ENCODE data around the gene MEIOSIN. TPM values are rescaled to one million over a fixed set of nuclear protein-coding genes. Genes with fewer than 3 reads are reported as not detected.
"Not testable (repeated sequence)": the region's sequence is repeated elsewhere in the genome, so short reads cannot be mapped to it uniquely, and the experiment has no call there.

Gene MEIOSIN
- total and polyA plus RNA-seq, 4 experiments from 2014 or later, result not detected

GRCh38 chr19:45720065-45720464 is 13.2 kb upstream of the MEIOSIN start:
- CTCF ChIA-PET (ENCODE audit: partially characterized antibody), result interaction anchor here (1.3 kb wide), 1 partner anchor 27 kb away, joined by 3 read pairs; the partner anchor contains the start of gene QPCTL
- POLR2A ChIA-PET (ENCODE audit: partially characterized antibody); DNase-seq; H3K27me3 Mint-ChIP-seq; H3K4me3 Mint-ChIP-seq; H3K4me3 ChIP-seq (ENCODE audit: low read length in 2 of 2); H3K9me3 ChIP-seq (ENCODE audit: control insufficient read depth in 1 of 2, low read length in 2 of 2); H3K36me3 ChIP-seq (ENCODE audit: insufficient read depth, low read length); H3K9me3 Mint-ChIP-seq; H3K27ac ChIP-seq (ENCODE audit: low read depth, low read length); intact Hi-C loops (cut with micrococcal nuclease); H3K27me3 ChIP-seq (ENCODE audit: insufficient read depth, low read length): not testable (repeated sequence)
- Mint-ChIP-seq H3K36me3 (peaks cover 14 to 35% of the 10 kb centered on the region in 2 donors), H3K4me1 (peaks cover 32 to 55% (median 41%) of the 10 kb centered on the region in 4 donors), H3K27ac (peak overlapping the region in 2 of 7 donors; percentile 43 to 86)
- peaks cover 27% of the 10 kb centered on the region for H3K4me1 ChIP-seq (ENCODE audit: insufficient read depth, low read length)

- Mint-ChIP-seq H3K4me1 (peaks cover 19 to 59% (median 34%) of the 10 kb centered on the region in 4 donors), H3K27ac (peak overlapping the region in 1 of 7 donors; percentile 56), H3K36me3 (peaks cover 8 to 12% of the 10 kb centered on the region in 2 donors), H3K4me3 (peak overlapping the region in 3 of 8 donors; percentile 20 to 48 (median 36))
- intact Hi-C loops (cut with micrococcal nuclease); H3K9me3 ChIP-seq (ENCODE audit: control insufficient read depth in 1 of 2, low read length in 2 of 2); H3K36me3 ChIP-seq (ENCODE audit: insufficient read depth, low read length); POLR2A ChIA-PET (ENCODE audit: partially characterized antibody); H3K9me3 Mint-ChIP-seq; H3K27ac ChIP-seq (ENCODE audit: low read depth, low read length); H3K4me3 ChIP-seq (ENCODE audit: low read length in 2 of 2); DNase-seq; H3K27me3 Mint-ChIP-seq; H3K27me3 ChIP-seq (ENCODE audit: insufficient read depth, low read length): not testable (repeated sequence)
- CTCF ChIA-PET (ENCODE audit: partially characterized antibody), result interaction anchor here (1.8 kb wide), 1 partner anchor 12 kb away, joined by 10 read pairs; no protein-coding TSS in a partner anchor
- peaks cover 35% of the 10 kb centered on the region for H3K4me1 ChIP-seq (ENCODE audit: insufficient read depth, low read length)
Measured at GRCh38 chr19:45728683-45729082, 4.6 kb upstream of the MEIOSIN start.

GRCh38 chr19:45729800-45730290 is 3.4 kb upstream of the MEIOSIN start:
- Mint-ChIP-seq H3K27ac (peak overlapping the region; percentile 83 to 96 (median 94)), H3K27me3 (no peaks in the 10 kb centered on the region), H3K4me3 (peak overlapping the region; percentile 89 to 100 (median 93)), H3K9me3 (no peaks in the 10 kb centered on the region), H3K36me3 (peaks cover 4 to 6% of the 10 kb centered on the region in 2 donors), H3K4me1 (peaks cover 16 to 51% (median 30%) of the 10 kb centered on the region in 4 donors)
- Histone ChIP-seq H3K36me3 (ENCODE audit: insufficient read depth, low read length) (no peaks in the 10 kb centered on the region), H3K4me1 (ENCODE audit: insufficient read depth, low read length) (peaks cover 35% of the 10 kb centered on the region), H3K4me3 (ENCODE audit: low read length in 2 of 2) (peak overlapping the region; percentile 68 to 97), H3K27ac (ENCODE audit: low read depth, low read length) (peak overlapping the region; percentile 89), H3K9me3 (ENCODE audit: control insufficient read depth in 1 of 2, low read length in 2 of 2) (no peaks in the 10 kb centered on the region), H3K27me3 (ENCODE audit: insufficient read depth, low read length) (no peaks in the 10 kb centered on the region)
- DNase-seq, result no peak
- CTCF ChIA-PET (ENCODE audit: partially characterized antibody), result interaction anchor here (1.0 to 2.4 kb wide), 6 partner anchors 13 to 245 kb away, joined by 3 to 14 read pairs (median 7); partner anchors contain the start of genes QPCTL, SIX5 and SNRPD2
- intact Hi-C loops (cut with micrococcal nuclease), result loop anchor here (1.0 to 5.0 kb wide), 5 partner anchors 13 to 638 kb away; partner anchors contain the start of genes PPP1R37, QPCTL, SIX5 and SYMPK
- POLR2A ChIA-PET (ENCODE audit: partially characterized antibody), result interaction anchor here (0.6 to 2.9 kb wide), 7 partner anchors 13 to 134 kb away, joined by 3 to 55 read pairs (median 4); partner anchors contain the start of genes QPCTL, SIX5 and SNRPD2

- H3K27ac ChIP-seq (ENCODE audit: low read depth, low read length), result peak within 1 kb of the TSS; percentile 89
- ChIA-PET CTCF (ENCODE audit: partially characterized antibody) (interaction anchor here (1.0 to 2.4 kb wide), 7 partner anchors 14 to 245 kb away, joined by 3 to 14 read pairs (median 7); partner anchors contain the start of genes QPCTL, SIX5 and SNRPD2), POLR2A (ENCODE audit: partially characterized antibody) (interaction anchor here (0.6 to 2.9 kb wide), 13 partner anchors 10 to 1545 kb away, joined by 3 to 55 read pairs (median 4); partner anchors contain the start of genes IRF2BP1, OPA3, PPP1R37 and QPCTL)
- H3K4me3 Mint-ChIP-seq, result peak within 1 kb of the TSS; percentile 89 to 100 (median 93)
- intact Hi-C loops (cut with micrococcal nuclease), result loop anchor here (1.0 to 5.0 kb wide), 5 partner anchors 13 to 638 kb away; partner anchors contain the start of genes PPP1R37, QPCTL, SIX5 and SYMPK
- H3K4me1 Mint-ChIP-seq, result peaks cover 16 to 51% (median 30%) of the 10 kb centered on the region in 4 donors
- peaks cover 35% of the 10 kb centered on the region for H3K4me1 ChIP-seq (ENCODE audit: insufficient read depth, low read length)
- H3K36me3 ChIP-seq (ENCODE audit: insufficient read depth, low read length), result no peaks in the 10 kb centered on the region
- H3K27me3 Mint-ChIP-seq, result no peaks in the 10 kb centered on the region
- peak within 1 kb of the TSS; percentile 83 to 96 (median 94) for H3K27ac Mint-ChIP-seq
- H3K9me3 Mint-ChIP-seq, result no peaks in the 10 kb centered on the region
- H3K27me3 ChIP-seq (ENCODE audit: insufficient read depth, low read length), result no peaks in the 10 kb centered on the region
- DNase-seq, result peak; percentile 90 to 97 (median 92)
- peak within 1 kb of the TSS; percentile 68 to 97 for H3K4me3 ChIP-seq (ENCODE audit: low read length in 2 of 2)
- H3K9me3 ChIP-seq (ENCODE audit: control insufficient read depth in 1 of 2, low read length in 2 of 2), result no peaks in the 10 kb centered on the region
- H3K36me3 Mint-ChIP-seq, result peaks cover 4 to 6% of the 10 kb centered on the region in 2 donors
Measured at GRCh38 chr19:45730368-45731288, 2.6 kb upstream of the MEIOSIN start, which contains the start of gene FBXO46. FBXO46 (minus strand) TSS chr19:45730896; CDS start chr19:45713495, 17,401 bp downstream.

GRCh38 chr19:45739498-45740439 is 6.5 kb downstream of the MEIOSIN start:
- Histone ChIP-seq H3K4me3 (ENCODE audit: low read length in 2 of 2) (no peak overlapping the region), H3K27ac (ENCODE audit: low read depth, low read length) (no peak overlapping the region), H3K27me3 (ENCODE audit: insufficient read depth, low read length) (no peaks in the 10 kb centered on the region), H3K9me3 (ENCODE audit: control insufficient read depth in 1 of 2, low read length in 2 of 2) (no peaks in the 10 kb centered on the region), H3K36me3 (ENCODE audit: insufficient read depth, low read length) (no peaks in the 10 kb centered on the region), H3K4me1 (ENCODE audit: insufficient read depth, low read length) (no peaks in the 10 kb centered on the region)
- H3K36me3 Mint-ChIP-seq, result no peaks in the 10 kb centered on the region
- H3K27ac Mint-ChIP-seq, result peak overlapping the region in 1 of 7 donors; percentile 31
- no peaks in the 10 kb centered on the region for H3K4me1 Mint-ChIP-seq
- ChIA-PET POLR2A (ENCODE audit: partially characterized antibody) (interaction anchor here (0.6 kb wide), 1 partner anchor 32 kb away, joined by 3 read pairs; no protein-coding TSS in a partner anchor), CTCF (ENCODE audit: partially characterized antibody) (no interaction called here)
- no peak for DNase-seq
- peaks cover 7 to 8% of the 10 kb centered on the region in 2 donors for H3K27me3 Mint-ChIP-seq
- intact Hi-C loops (cut with micrococcal nuclease), result no loop called here
- no peak overlapping the region for H3K4me3 Mint-ChIP-seq
- H3K9me3 Mint-ChIP-seq, result no peaks in the 10 kb centered on the region

GRCh38 chr19:45742969-45743368 is 9.7 kb downstream of the MEIOSIN start:
- Mint-ChIP-seq H3K27ac (no peak overlapping the region), H3K27me3 (peaks cover 10 to 12% of the 10 kb centered on the region in 2 donors), H3K4me3 (no peak overlapping the region), H3K9me3 (no peaks in the 10 kb centered on the region), H3K4me1 (no peaks in the 10 kb centered on the region), H3K36me3 (no peaks in the 10 kb centered on the region)
- Histone ChIP-seq H3K4me1 (ENCODE audit: insufficient read depth, low read length) (no peaks in the 10 kb centered on the region), H3K36me3 (ENCODE audit: insufficient read depth, low read length) (no peaks in the 10 kb centered on the region), H3K27ac (ENCODE audit: low read depth, low read length) (no peak overlapping the region), H3K9me3 (ENCODE audit: control insufficient read depth in 1 of 2, low read length in 2 of 2) (no peaks in the 10 kb centered on the region), H3K27me3 (ENCODE audit: insufficient read depth, low read length) (no peaks in the 10 kb centered on the region), H3K4me3 (ENCODE audit: low read length in 2 of 2) (no peak overlapping the region)
- ChIA-PET POLR2A (ENCODE audit: partially characterized antibody) (no interaction called here), CTCF (ENCODE audit: partially characterized antibody) (interaction anchor here (0.6 kb wide), 1 partner anchor 517 kb away, joined by 5 read pairs; no protein-coding TSS in a partner anchor)
- intact Hi-C loops (cut with micrococcal nuclease), result no loop called here
- no peak for DNase-seq
